ENCODE data around the gene NRG3.
A peak's percentile ranks its signal among the peaks of the same experiment; 100 is the strongest.

NRG3 gene

GRCh38 chr10:81995254-81995653, 120.3 kb downstream of the NRG3 start:
- Histone ChIP-seq H3K36me3 (no peaks in the 10 kb centered on the region), H3K4me1 (no peaks in the 10 kb centered on the region), H3K9me3 (no peaks in the 10 kb centered on the region), H3K4me3 (ENCODE audit: low read depth, low read length) (no peak overlapping the region), H3K27me3 (no peaks in the 10 kb centered on the region)
- no peak for TF ChIP-seq CTCF (IDR thresholded peaks at IDR 0.05; ENCODE audit: low read depth, low read length)
- DNase-seq = no peak

- no peak for TF ChIP-seq CTCF (IDR thresholded peaks at IDR 0.05; ENCODE audit: low read depth, low read length)
- H3K4me3 ChIP-seq (ENCODE audit: low read depth, low read length) = no peak overlapping the region
- H3K4me1 ChIP-seq = no peaks in the 10 kb centered on the region
- no peaks in the 10 kb centered on the region for H3K27me3 ChIP-seq
- H3K9me3 ChIP-seq = no peaks in the 10 kb centered on the region
- no peak for DNase-seq
- no peaks in the 10 kb centered on the region for H3K36me3 ChIP-seq
Observed at GRCh38 chr10:81996927-81997326, 121.9 kb downstream of the NRG3 start.

GRCh38 chr10:82020999-82021398, 146.0 kb downstream of the NRG3 start:
- no peaks in the 10 kb centered on the region for H3K9me3 ChIP-seq
- no peak for TF ChIP-seq CTCF (IDR thresholded peaks at IDR 0.05; ENCODE audit: low read depth, low read length)
- H3K27me3 ChIP-seq = no peaks in the 10 kb centered on the region
- H3K36me3 ChIP-seq = no peaks in the 10 kb centered on the region
- DNase-seq = no peak
- H3K4me3 ChIP-seq (ENCODE audit: low read depth, low read length) = no peak overlapping the region
- no peaks in the 10 kb centered on the region for H3K4me1 ChIP-seq

GRCh38 chr10:82027711-82028110, 152.7 kb downstream of the NRG3 start:
- TF ChIP-seq CTCF (IDR thresholded peaks at IDR 0.05; ENCODE audit: low read depth, low read length) = no peak
- Histone ChIP-seq H3K9me3 (no peaks in the 10 kb centered on the region), H3K27me3 (no peaks in the 10 kb centered on the region), H3K36me3 (no peaks in the 10 kb centered on the region), H3K4me1 (no peaks in the 10 kb centered on the region), H3K4me3 (ENCODE audit: low read depth, low read length) (no peak overlapping the region)
- no peak for DNase-seq

GRCh38 chr10:82037076-82037475, 162.1 kb downstream of the NRG3 start:
- Histone ChIP-seq H3K36me3 (no peaks in the 10 kb centered on the region), H3K4me1 (no peaks in the 10 kb centered on the region), H3K27me3 (no peaks in the 10 kb centered on the region), H3K4me3 (ENCODE audit: low read depth, low read length) (no peak overlapping the region), H3K9me3 (no peaks in the 10 kb centered on the region)
- TF ChIP-seq CTCF (IDR thresholded peaks at IDR 0.05; ENCODE audit: low read depth, low read length) = no peak
- DNase-seq = peak; percentile 5

GRCh38 chr10:82038587-82038986, 163.6 kb downstream of the NRG3 start:
- Histone ChIP-seq H3K27me3 (no peaks in the 10 kb centered on the region), H3K36me3 (no peaks in the 10 kb centered on the region), H3K4me1 (no peaks in the 10 kb centered on the region), H3K9me3 (no peaks in the 10 kb centered on the region), H3K4me3 (ENCODE audit: low read depth, low read length) (no peak overlapping the region)
- no peak for TF ChIP-seq CTCF (IDR thresholded peaks at IDR 0.05; ENCODE audit: low read depth, low read length)
- DNase-seq = no peak

Data from BE2C (cell line).